Smooth muscle cell (in vitro differentiated cells): ENCODE data around the gene FAM43A. TPM values are rescaled to one million over a fixed set of nuclear protein-coding genes. Genes with fewer than 3 reads are reported as not detected.

Experiments used
- DNase-seq: peaks from one replicate; lab custom pipeline; 2025; ENCODE audit not compliant: unreplicated experiment; lab: John Stamatoyannopoulos, UW
- H2AFZ ChIP-seq: fragments of 200-600 bp; sonication (generic); 2 replicates; pipeline ENCODE4 v1.6.0; 2016; ENCODE audit warnings: antibody characterized with exemption, low read depth, mild to moderate bottlenecking
- H3F3A ChIP-seq: fragments of 200-600 bp; sonication (generic); 2 replicates; pipeline ENCODE4 v1.6.0; 2017; ENCODE audit warnings: antibody characterized with exemption, low read depth
- H3K27ac ChIP-seq: fragments of 200-600 bp; sonication (generic); 2 replicates; pipeline ENCODE4 v1.5.1; 2016; ENCODE audit warnings: low read depth, mild to moderate bottlenecking
- H3K27me3 ChIP-seq: fragments of 200-600 bp; sonication (generic); 2 replicates; pipeline ENCODE4 v1.6.1; 2016; ENCODE audit warnings: low read depth, mild to moderate bottlenecking
- H3K36me3 ChIP-seq: fragments of 200-600 bp; sonication (generic); 2 replicates; pipeline ENCODE4 v1.5.1; 2016; ENCODE audit warnings: low read depth
- H3K4me1 ChIP-seq: fragments of 200-600 bp; sonication (generic); 2 replicates; pipeline ENCODE4 v1.5.1; 2016; ENCODE audit warnings: low read depth
- H3K4me2 ChIP-seq: fragments of 200-600 bp; sonication (generic); 2 replicates; pipeline ENCODE4 v1.6.0; 2016; ENCODE audit warnings: mild to moderate bottlenecking
- H3K4me3 ChIP-seq: fragments of 200-600 bp; sonication (generic); 2 replicates; pipeline ENCODE4 v1.5.1; 2016; ENCODE audit warnings: mild to moderate bottlenecking
- H3K79me2 ChIP-seq: fragments of 200-600 bp; sonication (generic); 2 replicates; pipeline ENCODE4 v1.6.0; 2016; ENCODE audit warnings: low read depth, mild to moderate bottlenecking
- H3K9ac ChIP-seq: fragments of 200-600 bp; sonication (generic); 2 replicates; pipeline ENCODE4 v1.6.0; 2016; ENCODE audit warnings: low read depth
- H3K9me3 ChIP-seq: fragments of 200-600 bp; sonication (generic); replicated peaks from 2 replicates; pipeline ENCODE4 v1.5.1; 2016; ENCODE audit warnings: low read depth
- H4K20me1 ChIP-seq: fragments of 200-600 bp; sonication (generic); 2 replicates; pipeline ENCODE4 v1.6.0; 2016; ENCODE audit warnings: low read depth
- CTCF ChIP-seq: fragments of 200-600 bp; sonication (generic); IDR thresholded peaks from 2 replicates; pipeline ENCODE4 v1.5.1; 2017; ENCODE audit warnings: borderline replicate concordance, mild to moderate bottlenecking, antibody characterized with exemption; ENCODE audit not compliant: insufficient read depth, poor library complexity, severe bottlenecking
- WGBS: methylation state at CpG from one replicate; pipeline ENCODE4 v1.1.7; 2016; ENCODE audit warnings: low lambda C conversion rate; 5-methylcytosine and 5-hydroxymethylcytosine counted together
- polyA plus RNA-seq: library from polyadenylated mRNA; unstranded; fragments of >200 nt; fragmentation: Nextera tagmentation; extraction: Ambion mirVana; gene quantifications from 2 replicates; pipeline ENCODE4 v1.2.1, GENCODE V29; 2016
- total RNA-seq: library from RNA; depleted of rRNA; stranded (reverse); fragments of >200 nt; gene quantifications from 2 replicates; pipeline ENCODE4 v1.2.3, GENCODE V29; 2014

FAM43A gene
- total and polyA plus RNA-seq, 2 experiments from 2014 or later: 19.0 to 73.4 TPM

- 57% methylated on average over 12 of the region's 12 CpGs for WGBS
- no peak for TF ChIP-seq CTCF
- no peak overlapping the region for H3K4me2 ChIP-seq
- no peak overlapping the region for H3K27ac ChIP-seq
- H3K9me3 ChIP-seq: no peaks in the 10 kb centered on the region
- no peaks in the 10 kb centered on the region for H3K36me3 ChIP-seq
- peaks cover 7% of the 10 kb centered on the region for H4K20me1 ChIP-seq
- H3K27me3 ChIP-seq: no peaks in the 10 kb centered on the region
- H3K4me1 ChIP-seq: peaks cover 17% of the 10 kb centered on the region
- DNase-seq: no peak
- H2AFZ ChIP-seq: peak overlapping the region; percentile 10
- no peaks in the 10 kb centered on the region for H3F3A ChIP-seq
- no peak overlapping the region for H3K9ac ChIP-seq
- H3K4me3 ChIP-seq: no peak overlapping the region
- peaks cover 18% of the 10 kb centered on the region for H3K79me2 ChIP-seq
Measured at GRCh38 chr3:194675081-194675640, 10.5 kb upstream of the FAM43A start.

- Histone ChIP-seq H3K79me2 (peaks cover 13% of the 10 kb centered on the region), H3F3A (no peaks in the 10 kb centered on the region), H4K20me1 (peaks cover 7% of the 10 kb centered on the region), H3K4me3 (no peak overlapping the region), H3K9ac (no peak overlapping the region), H2AFZ (no peak overlapping the region), H3K27me3 (no peaks in the 10 kb centered on the region), H3K4me1 (peaks cover 12% of the 10 kb centered on the region), H3K4me2 (no peak overlapping the region), H3K36me3 (no peaks in the 10 kb centered on the region), H3K9me3 (no peaks in the 10 kb centered on the region), H3K27ac (no peak overlapping the region)
- 69% methylated on average over 4 of the region's 4 CpGs for WGBS
- no peak for TF ChIP-seq CTCF
- DNase-seq: no peak
Measured at GRCh38 chr3:194675680-194676079, 10.0 kb upstream of the FAM43A start.

DNA sequence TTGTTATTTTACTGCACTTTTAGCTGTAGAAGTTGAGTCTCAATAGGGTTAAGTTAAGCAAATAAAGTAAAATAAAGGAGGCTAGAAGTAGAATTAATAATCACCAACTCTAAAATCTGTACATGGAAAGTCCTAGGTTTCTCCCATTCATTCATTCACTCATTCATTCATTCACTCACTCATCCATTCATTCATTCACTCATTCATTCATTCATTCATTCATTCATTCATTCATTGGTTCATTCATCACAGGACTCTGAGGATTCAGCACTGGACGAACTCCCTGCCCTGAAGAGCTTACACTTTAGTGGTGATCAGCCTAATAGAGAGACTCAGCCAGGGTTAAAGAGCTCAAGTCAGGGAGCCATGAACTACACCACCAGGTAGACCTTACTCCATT lies 9.2 kb upstream of the FAM43A start:
- Histone ChIP-seq H2AFZ (no peak overlapping the region), H3K4me3 (no peak overlapping the region), H3K36me3 (no peaks in the 10 kb centered on the region), H3F3A (no peaks in the 10 kb centered on the region), H3K4me1 (peaks cover 4% of the 10 kb centered on the region), H3K27me3 (no peaks in the 10 kb centered on the region), H3K4me2 (no peak overlapping the region), H3K27ac (no peak overlapping the region), H4K20me1 (no peaks in the 10 kb centered on the region), H3K79me2 (peaks cover 5% of the 10 kb centered on the region), H3K9me3 (no peaks in the 10 kb centered on the region), H3K9ac (no peak overlapping the region)
- 67% methylated on average over 1 of the region's 1 CpG for WGBS
- DNase-seq: no peak
- TF ChIP-seq CTCF: no peak
